ENCODE results near the gene SLC25A21.

- TF ChIP-seq PPARA (CRISPR knock-in tag; IDR thresholded peaks at IDR 0.05; ENCODE audit: borderline replicate concordance) (no peak), ZC3H10 (CRISPR knock-in tag; IDR thresholded peaks at IDR 0.05) (no peak), SNAI2 (CRISPR knock-in tag; IDR thresholded peaks at IDR 0.05) (no peak), OSR1 (CRISPR knock-in tag; IDR thresholded peaks at IDR 0.05) (no peak), ZFP3 (CRISPR knock-in tag; IDR thresholded peaks at IDR 0.05) (no peak), ESRRG (CRISPR knock-in tag; IDR thresholded peaks at IDR 0.05) (no peak), TOX (CRISPR knock-in tag; IDR thresholded peaks at IDR 0.05; ENCODE audit: borderline replicate concordance) (no peak), ARNTL (CRISPR knock-in tag; IDR thresholded peaks at IDR 0.05; ENCODE audit: borderline replicate concordance, low read depth) (no peak), BACH2 (CRISPR knock-in tag; IDR thresholded peaks at IDR 0.05; ENCODE audit: borderline replicate concordance) (no peak), GLIS3 (CRISPR knock-in tag; IDR thresholded peaks at IDR 0.05) (no peak), POU6F1 (CRISPR knock-in tag; IDR thresholded peaks at IDR 0.05; ENCODE audit: borderline replicate concordance, low read depth) (no peak), CSDC2 (CRISPR knock-in tag; IDR thresholded peaks at IDR 0.05) (no peak), CREB5 (CRISPR knock-in tag; IDR thresholded peaks at IDR 0.05; ENCODE audit: low read depth) (no peak), ZFP30 (CRISPR knock-in tag; IDR thresholded peaks at IDR 0.05) (no peak)
These were observed 525.0 kb downstream of the SLC25A21 start for GRCh38 chr14:36647417-36647823.
